NCI-H526 treated with DMSO at 0.1 percent for 48 hours (cell line): ENCODE results near the gene PBOV1.

Experiments
- DNase-seq: peaks from one replicate; lab custom pipeline; 2025; lab: John Stamatoyannopoulos, UW

PBOV1 gene

GRCh38 chr6:138218449-138218848, at the start of gene PBOV1:
Gene PBOV1, minus strand, starts transcription at chr6:138218491. Its CDS starts 96 bp downstream, at chr6:138218395.
- no peak for DNase-seq

DNA sequence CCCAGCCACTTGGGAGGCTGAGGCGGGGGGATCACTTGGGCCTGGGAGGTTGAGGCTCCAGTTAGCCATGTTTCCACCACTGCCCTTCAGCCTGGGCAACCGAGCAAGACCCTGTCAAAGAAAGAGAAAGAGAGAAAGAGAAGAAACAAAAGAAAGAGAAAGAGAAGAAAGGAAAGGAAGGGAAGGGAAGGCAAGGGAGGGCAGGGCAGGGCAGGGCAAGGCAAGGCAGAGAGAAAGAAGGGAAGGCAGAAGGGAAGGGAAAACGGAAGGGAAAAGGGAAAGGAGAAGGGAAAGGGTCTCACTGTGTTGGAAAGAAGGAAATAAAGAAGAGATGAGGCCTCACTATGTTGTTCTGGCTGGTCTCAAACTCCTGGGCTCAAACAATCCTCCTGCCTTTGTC, 47.8 kb upstream of the PBOV1 start:
- no peak for DNase-seq

- DNase-seq: no peak
Measured at GRCh38 chr6:138264372-138264880, 46.1 kb upstream of the PBOV1 start.

DNA sequence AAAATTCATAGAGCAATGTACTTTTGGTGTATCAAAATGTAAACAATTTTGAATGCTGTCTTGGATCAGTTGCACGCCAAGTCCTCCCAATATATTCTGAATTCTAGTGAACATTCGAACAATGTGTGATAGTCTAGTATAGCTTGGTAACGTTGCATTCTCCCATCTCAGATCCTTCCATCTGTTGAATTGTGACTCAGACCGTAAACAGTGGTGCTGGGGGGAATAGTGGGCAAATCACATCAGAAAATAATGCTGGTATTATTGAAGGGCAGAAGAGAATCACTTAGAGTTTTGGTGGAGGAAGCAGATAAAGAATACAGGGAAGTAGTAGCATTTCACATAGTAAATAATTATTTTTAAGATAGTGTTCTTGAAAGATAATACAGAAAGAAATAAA, 45.7 kb upstream of the PBOV1 start:
- no peak for DNase-seq

GRCh38 chr6:138261116-138261780, 43.0 kb upstream of the PBOV1 start:
- DNase-seq: no peak

- DNase-seq: no peak
Measured at GRCh38 chr6:138258991-138259390, 40.7 kb upstream of the PBOV1 start.

DNA sequence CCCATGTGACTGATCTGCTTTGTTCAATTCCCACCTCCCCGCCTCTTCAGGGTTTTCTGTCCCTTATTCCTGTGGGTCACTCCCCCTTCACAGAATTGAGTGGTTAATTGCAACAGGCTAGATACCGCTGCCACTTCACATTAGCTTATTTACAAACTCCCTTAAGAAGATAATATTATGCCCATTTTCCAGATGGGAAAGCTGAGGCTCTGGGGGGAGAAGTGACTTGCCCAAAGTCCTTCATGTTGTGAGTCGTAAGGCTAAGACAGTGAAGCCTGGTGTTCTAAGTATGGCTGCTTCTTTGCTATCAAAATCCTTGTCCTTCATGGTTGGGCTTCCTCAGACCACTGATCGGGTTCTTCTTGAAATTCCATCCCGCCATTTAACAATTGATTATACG, 39.9 kb upstream of the PBOV1 start:
- no peak for DNase-seq

DNA sequence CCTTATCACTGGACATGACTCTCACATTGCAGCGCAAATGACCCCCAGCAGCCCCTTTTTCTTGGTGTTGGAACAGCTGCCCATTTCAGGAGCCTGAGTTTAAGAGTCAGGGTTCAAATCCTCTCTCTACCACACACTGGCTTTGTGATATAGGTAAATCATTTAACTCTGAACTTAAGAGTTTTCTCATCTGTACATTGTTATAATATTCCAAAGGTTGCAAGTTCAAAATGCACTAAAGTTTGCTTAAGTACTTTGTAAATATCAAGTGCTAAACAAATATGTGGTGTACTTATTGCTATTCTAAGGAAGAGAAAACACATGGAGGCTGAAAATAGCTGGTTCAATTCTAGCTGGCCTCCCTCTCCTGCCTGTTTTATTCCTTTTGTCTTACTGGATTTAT, 39.3 kb upstream of the PBOV1 start:
- no peak for DNase-seq

DNA sequence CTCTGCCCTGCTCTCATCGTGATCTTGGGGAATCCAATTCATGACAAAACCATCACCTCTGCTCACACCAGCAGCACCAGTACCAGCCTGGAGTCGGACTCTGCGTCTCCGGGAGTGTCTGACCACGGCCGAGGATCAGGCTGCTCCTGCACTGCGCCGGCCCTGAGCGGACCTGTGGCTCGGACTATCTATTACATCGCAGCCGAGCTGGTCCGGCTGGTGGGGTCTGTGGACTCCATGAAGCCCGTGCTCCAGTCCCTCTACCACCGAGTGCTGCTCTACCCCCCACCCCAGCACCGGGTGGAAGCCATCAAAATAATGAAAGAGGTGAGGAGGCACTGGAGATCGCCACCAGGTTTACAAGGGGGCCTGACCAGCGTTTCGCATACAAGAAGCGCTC, 37.2 kb upstream of the PBOV1 start:
- no peak for DNase-seq

- no peak for DNase-seq
Measured at GRCh38 chr6:138253731-138254130, 35.4 kb upstream of the PBOV1 start.

DNA sequence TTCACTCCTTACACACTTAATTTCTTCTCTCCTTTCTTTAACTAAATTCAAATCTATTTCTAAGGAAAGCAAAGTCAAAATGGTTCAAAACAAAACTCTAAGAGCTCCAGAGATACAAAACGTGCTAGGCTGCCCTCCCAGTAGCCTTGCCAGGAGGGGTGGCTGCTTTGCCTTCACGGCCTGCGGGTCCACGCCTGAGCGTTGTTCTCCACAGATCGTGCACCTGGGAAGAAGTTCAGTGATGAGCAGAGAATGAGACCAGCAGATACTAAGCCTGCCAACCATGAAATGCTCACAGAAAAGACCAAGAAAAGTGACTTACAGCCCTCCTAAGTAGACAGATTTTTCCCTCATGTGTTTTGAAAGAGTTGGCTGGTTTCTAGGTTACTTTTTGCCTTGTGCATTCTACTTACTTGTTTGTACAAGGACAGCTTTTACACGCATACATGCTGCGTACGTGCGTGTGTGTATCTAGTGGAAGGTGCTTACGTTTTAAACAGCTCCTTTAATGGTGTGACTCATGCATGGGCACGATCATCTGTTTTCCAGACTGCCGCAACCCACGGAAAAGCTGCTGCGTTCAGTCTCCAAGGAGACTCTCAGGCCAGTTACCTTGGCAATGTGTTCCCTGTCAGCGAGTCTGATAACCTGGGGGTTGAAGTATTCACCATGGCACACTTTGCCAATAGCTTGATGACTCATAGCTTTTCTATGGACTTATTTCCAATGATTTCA, 32.4 kb upstream of the PBOV1 start:
- no peak for DNase-seq

DNA sequence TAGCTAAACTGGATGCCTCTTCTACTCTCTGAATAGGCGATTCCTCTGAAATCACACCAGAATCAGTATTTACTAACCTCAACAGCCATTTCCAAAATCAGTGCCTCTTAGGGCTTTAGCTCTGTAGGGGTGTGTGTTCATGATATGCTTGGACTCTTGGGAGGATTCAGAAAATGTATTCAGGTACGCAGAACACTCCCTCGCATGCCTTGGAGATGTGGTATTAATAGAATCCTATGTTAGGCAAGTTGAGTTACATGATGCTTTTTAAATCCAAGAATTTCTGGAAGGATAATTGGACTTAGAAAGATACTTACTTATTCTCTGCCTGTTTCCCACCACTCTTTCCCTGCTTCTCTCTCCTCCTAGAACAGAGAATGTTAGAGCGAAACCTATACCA, 31.8 kb upstream of the PBOV1 start:
- no peak for DNase-seq

DNA sequence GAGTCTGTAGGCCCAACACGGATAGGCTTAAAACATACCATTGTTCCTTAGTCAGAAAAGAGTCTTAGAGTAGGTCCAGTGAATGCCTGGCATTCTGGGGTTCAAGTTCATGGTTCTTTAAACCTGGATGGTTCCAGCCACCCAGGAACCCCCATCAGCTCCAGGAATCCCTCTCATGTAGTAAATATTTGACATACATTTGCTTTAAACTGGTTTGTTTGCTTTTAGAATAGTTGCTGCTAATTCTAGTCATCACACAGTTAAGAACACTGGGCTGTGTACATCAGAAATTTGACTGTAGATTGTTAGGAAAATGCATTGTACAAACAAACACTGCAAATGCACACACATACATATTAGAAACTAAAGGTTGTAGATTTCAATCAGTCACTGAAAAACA, 30.6 kb upstream of the PBOV1 start:
- no peak for DNase-seq

- DNase-seq: no peak
Measured at GRCh38 chr6:138248011-138248410, 29.7 kb upstream of the PBOV1 start.

DNA sequence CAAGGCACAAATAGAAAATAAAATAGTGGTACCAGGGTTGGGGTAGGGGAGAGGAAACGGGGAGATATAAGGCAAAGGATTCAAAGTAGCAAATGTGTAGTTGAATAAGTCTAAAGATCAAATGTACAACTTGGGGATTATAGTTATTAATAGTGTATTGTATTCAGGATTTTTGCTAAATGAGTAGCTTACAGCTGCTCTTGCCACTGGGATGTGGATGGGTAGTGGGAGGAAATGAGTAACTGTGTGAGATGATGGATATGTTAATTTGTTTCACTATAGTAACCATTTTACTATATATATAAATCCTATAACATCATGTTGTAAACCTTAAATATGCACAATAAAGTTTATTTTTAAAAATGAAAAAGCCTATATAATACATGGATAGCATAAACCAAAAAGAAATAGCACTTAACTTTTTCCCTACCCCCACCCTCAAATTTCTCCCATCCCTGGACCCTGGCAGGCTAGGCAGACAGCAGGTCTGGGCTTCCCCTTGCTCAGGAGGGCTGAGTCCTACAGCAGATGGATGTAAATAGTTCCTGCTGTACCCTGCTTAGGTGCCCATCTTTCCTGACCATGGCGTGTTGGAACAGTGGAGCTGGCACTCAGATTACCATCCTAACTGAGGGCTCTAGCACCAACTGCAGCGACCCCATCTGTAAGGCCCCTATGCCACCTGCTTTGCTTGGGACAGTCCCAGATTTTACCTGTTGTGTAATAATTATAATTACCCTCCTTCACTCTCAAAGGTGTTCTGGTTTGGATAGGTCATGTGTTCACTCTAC, 28.6 kb upstream of the PBOV1 start:
- no peak for DNase-seq

DNA sequence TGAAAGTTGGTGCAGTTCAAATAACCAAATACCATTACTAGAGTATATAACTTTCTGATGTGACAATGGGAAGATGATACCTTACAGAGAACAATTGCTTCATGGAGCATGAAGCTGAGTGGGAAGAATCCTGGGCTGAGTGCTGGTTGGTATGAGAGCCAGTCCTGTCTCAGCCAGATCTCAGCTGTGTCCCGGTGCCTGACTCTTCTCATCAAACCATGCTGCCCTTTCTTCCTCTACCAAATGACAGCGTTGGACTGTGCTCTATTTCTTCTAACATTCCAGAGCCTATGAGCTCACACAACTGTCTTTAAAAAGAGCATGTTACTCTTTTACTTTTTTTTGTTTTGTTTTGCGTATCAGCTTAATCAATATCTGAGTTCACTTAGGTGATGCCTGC, 27.5 kb upstream of the PBOV1 start:
- DNase-seq: no peak

GRCh38 chr6:138242987-138243592, 24.8 kb upstream of the PBOV1 start:
- DNase-seq: no peak

- no peak for DNase-seq
Measured at GRCh38 chr6:138241934-138242333, 23.6 kb upstream of the PBOV1 start.

- DNase-seq: no peak
Measured at GRCh38 chr6:138241381-138241780, 23.1 kb upstream of the PBOV1 start.

DNA sequence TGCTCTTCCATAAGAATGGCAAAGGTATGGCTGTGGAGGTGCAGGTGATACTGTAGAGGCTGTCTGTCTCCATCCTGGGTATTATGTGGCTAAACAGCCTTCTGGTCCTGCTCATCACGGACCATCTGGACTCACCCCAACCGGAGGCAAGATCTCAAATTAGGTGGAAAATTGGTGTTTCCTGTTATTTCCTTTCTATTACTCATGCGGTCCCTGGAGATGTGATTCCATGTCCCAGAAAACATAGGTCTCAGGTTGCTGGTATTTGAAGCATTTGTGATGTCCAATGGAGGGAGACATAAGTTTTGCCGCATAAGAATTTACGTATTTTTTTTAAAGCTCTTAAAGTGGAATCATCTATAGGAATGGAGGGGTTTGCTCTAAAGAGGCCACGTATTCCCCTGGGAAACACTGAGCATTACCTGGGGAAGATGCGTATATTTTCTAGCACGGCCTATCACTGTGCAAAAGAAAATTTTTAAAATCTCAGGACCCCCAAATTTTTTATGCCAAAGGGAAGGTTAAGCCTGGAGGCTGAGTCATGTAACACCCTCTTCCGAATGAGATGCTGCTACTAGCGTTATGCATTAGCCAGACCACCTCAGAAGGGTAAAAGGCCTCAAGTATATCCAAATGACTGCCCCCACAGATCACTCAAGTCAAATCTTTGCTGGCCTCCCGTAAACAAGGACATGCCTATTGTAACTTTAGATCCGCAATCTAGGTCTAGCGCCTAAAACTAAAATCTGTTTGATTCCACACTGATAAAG, 22.4 kb upstream of the PBOV1 start:
- no peak for DNase-seq

DNA sequence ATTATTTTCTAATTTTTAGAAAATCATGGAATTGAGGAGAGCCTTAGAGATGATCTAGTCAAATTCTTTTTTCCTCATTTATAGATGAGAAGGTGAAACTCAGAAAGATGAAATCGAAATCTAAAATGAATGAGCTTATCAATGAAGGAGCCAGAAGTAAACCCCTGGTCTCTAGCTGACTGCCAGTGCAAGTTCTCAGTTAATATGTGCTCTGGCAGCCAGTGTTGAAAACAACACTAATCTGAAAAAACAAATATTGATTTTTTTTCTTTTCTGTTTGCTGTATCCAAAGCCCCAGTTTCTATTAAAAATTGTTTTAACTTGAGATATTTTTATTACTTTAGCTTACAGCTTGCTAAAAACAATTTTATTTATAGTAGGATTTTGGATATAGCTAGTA, 21.5 kb upstream of the PBOV1 start:
- no peak for DNase-seq

- DNase-seq: no peak
Measured at GRCh38 chr6:138238368-138238767, 20.1 kb upstream of the PBOV1 start.
